Gastrocnemius medialis (tissue), 4 donors: ENCODE data around the gene OLFML2B. TPM values are rescaled to one million over a fixed set of nuclear protein-coding genes. Genes with fewer than 3 reads are reported as not detected.

Experiments used
- ATAC-seq, 2 donors: fragments of 150-250 bp; one replicate each; pipeline ENCODE4 v1.9.1; 2016
- DNase-seq, 2 donors: peaks; one replicate each; pipeline ENCODE4 v3.0.0-alpha.2; 2019
- H3K27ac ChIP-seq, 4 donors: fragments of 200-600 bp; sonication (generic); 1 replicate in 1 of 4; 2 replicates in 3 of 4; pipeline ENCODE4 v1.5.1; 2016 to 2018; ENCODE audit warnings: mild to moderate bottlenecking in 2 of 4, moderate library complexity in 1 of 4
- H3K27me3 ChIP-seq, 3 donors: fragments of 200-600 bp; sonication (generic) in 2 of 3; 1 replicate in 1 of 3; 2 replicates in 2 of 3; pipeline versions ENCODE4 v1.5.1 to v1.6.0; 2016 to 2019; ENCODE audit warnings: mild to moderate bottlenecking in 1 of 3, moderate library complexity in 1 of 3
- H3K36me3 ChIP-seq, 2 donors: fragments of 200-600 bp; sonication (generic) in 1 of 2; one replicate each; pipeline ENCODE4 v1.5.1; 2017 to 2018
- H3K4me1 ChIP-seq, 2 donors: fragments of 200-600 bp; sonication (generic) in 1 of 2; one replicate each; pipeline ENCODE4 v1.5.1; 2016 to 2017; ENCODE audit warnings: mild to moderate bottlenecking in 2 of 2
- H3K4me3 ChIP-seq, 4 donors: fragments of 200-600 bp; sonication (generic) in 3 of 4; 1 replicate in 1 of 4; 2 replicates in 3 of 4; pipeline ENCODE4 v1.5.1; 2016 to 2019; ENCODE audit warnings: mild to moderate bottlenecking in 2 of 4
- H3K9me3 ChIP-seq, 3 donors: fragments of 200-600 bp; sonication (generic) in 2 of 3; 1 replicate in 1 of 3; 2 replicates in 2 of 3; pipeline ENCODE4 v1.5.1; 2016 to 2019
- CTCF ChIP-seq, 5 experiments: fragments of 450-650 bp in 3 of 5; fragments of 200-600 bp in 2 of 5; sonication (generic) in 2 of 5; IDR thresholded peaks in 4 of 5; conservative IDR thresholded peaks in 1 of 5; 1 replicate in 4 of 5; 2 replicates in 1 of 5; pipeline ENCODE4 v1.5.1; 2016 to 2019; ENCODE audit warnings: antibody characterized with exemption in 5 of 5, mild to moderate bottlenecking in 3 of 5, moderate library complexity in 3 of 5
- POLR2A ChIP-seq, 2 donors: fragments of 450-650 bp; IDR thresholded peaks; one replicate each; pipeline ENCODE4 v1.6.1; 2017; ENCODE audit warnings: antibody characterized with exemption in 2 of 2, mild to moderate bottlenecking in 2 of 2, moderate library complexity in 2 of 2
- in situ Hi-C, 4 donors: fragments of 200-750 bp; cut with MboI; loops; one replicate each; pipeline versions ENCODE4 v1.15.0 to v1.8.0; 2017; ENCODE audit warnings: low sequenced_read_pairs in 4 of 4
- intact Hi-C: fragments of 100-400 bp; cut with DNase I; formaldehyde crosslinking; loops from one replicate; pipeline ENCODE4 v1.15.1; 2023; ENCODE audit warnings: low total_unique reads
- total RNA-seq, 4 donors: library from RNA; depleted of rRNA; stranded (reverse); fragments of >200 nt; gene quantifications; one replicate each; pipeline versions ENCODE4 v1.1.0 to v1.2.3, GENCODE V29; 2016

OLFML2B gene
- total RNA-seq, 4 donors from 2014 or later, result 0.68 to 6.6 (median 2.7) TPM

- no peaks in the 10 kb centered on the region for H3K36me3 ChIP-seq
- no peak overlapping the region for H3K4me3 ChIP-seq
- no peaks in the 10 kb centered on the region for H3K4me1 ChIP-seq
- TF ChIP-seq POLR2A (IDR thresholded peaks at IDR 0.05) (no peak), CTCF (IDR thresholded peaks at IDR 0.05 in 4 of 5, conservative IDR thresholded peaks at IDR 0.05 in 1 of 5) (no peak)
- in situ Hi-C loops (no loop called here), intact Hi-C loops (no loop called here)
- no peak overlapping the region for H3K27ac ChIP-seq
- ATAC-seq (no peak), DNase-seq (no peak)
- no peaks in the 10 kb centered on the region for H3K27me3 ChIP-seq
- H3K9me3 ChIP-seq, result no peaks in the 10 kb centered on the region
These were observed 86.9 kb downstream of the OLFML2B start for GRCh38 chr1:161936786-161937185.

DNA sequence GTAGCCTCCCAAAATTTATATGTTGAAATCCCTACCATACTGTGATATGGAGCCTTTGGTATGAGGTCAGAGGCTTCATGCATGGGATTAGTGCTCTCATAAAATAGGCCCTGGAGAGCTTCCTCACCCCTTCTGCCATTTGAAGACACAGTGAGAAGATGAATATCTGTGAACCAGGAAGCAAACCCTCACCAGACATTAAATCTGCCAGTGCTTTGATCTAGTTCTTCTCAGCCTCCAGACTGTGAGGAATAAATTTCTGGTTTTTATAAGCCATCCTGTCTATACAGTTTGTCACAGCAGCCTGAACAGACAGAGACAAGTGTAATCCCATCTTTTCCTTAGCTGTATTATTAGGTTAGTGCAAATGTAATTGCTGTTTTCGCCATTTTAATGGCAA lies 88.4 kb downstream of the OLFML2B start:
- no peak for DNase-seq
- no peak for ATAC-seq
- no peak overlapping the region for H3K27ac ChIP-seq
- in situ Hi-C loops, result no loop called here
- H3K4me3 ChIP-seq, result no peak overlapping the region
- intact Hi-C loops, result no loop called here
- no peaks in the 10 kb centered on the region for H3K9me3 ChIP-seq
- H3K4me1 ChIP-seq, result peaks cover 0 to 1% of the 10 kb centered on the region in 2 donors
- no peaks in the 10 kb centered on the region for H3K27me3 ChIP-seq
- no peak for TF ChIP-seq CTCF (IDR thresholded peaks at IDR 0.05 in 4 of 5, conservative IDR thresholded peaks at IDR 0.05 in 1 of 5)
- no peak for TF ChIP-seq POLR2A (IDR thresholded peaks at IDR 0.05)
- no peaks in the 10 kb centered on the region for H3K36me3 ChIP-seq

- Histone ChIP-seq H3K4me1 (peaks cover 0 to 6% of the 10 kb centered on the region in 2 donors), H3K27me3 (no peaks in the 10 kb centered on the region), H3K9me3 (no peaks in the 10 kb centered on the region), H3K4me3 (no peak overlapping the region), H3K36me3 (no peaks in the 10 kb centered on the region), H3K27ac (no peak overlapping the region)
- intact Hi-C loops, result no loop called here
- TF ChIP-seq POLR2A (IDR thresholded peaks at IDR 0.05) (no peak), CTCF (IDR thresholded peaks at IDR 0.05 in 4 of 5, conservative IDR thresholded peaks at IDR 0.05 in 1 of 5) (no peak)
- DNase-seq (no peak), ATAC-seq (no peak)
- in situ Hi-C loops, result no loop called here
These were observed 89.8 kb downstream of the OLFML2B start for GRCh38 chr1:161933592-161934588.

Other genes starting within 250 kb of the OLFML2B start
- under 1 TPM; 0.20 to 0.40 (median 0.25) TPM for gene NOS1AP, start 45.8 kb upstream of the OLFML2B start, total RNA-seq